ENCODE data around the gene CIDEB.

DNA sequence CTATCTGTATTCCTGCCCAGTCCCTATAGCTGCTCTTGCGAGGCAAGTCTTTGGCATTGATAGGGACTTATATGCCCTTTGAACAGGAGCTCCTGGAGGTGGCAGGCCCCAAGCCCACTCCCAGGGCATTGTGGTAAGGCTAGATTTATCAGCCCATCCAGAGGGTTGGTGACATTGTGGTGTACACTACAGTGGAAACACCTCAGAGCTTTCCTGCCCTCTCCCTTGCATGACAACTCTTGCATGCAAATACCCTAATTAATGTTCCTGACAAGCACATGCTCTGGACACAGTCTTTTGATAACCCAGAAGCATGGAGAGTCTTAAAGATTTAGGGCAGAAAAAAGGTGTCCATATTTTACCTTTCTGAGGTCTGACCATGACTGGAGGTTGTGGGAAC, 32.8 kb upstream of the CIDEB start:
- TF ChIP-seq, protein P1, sequence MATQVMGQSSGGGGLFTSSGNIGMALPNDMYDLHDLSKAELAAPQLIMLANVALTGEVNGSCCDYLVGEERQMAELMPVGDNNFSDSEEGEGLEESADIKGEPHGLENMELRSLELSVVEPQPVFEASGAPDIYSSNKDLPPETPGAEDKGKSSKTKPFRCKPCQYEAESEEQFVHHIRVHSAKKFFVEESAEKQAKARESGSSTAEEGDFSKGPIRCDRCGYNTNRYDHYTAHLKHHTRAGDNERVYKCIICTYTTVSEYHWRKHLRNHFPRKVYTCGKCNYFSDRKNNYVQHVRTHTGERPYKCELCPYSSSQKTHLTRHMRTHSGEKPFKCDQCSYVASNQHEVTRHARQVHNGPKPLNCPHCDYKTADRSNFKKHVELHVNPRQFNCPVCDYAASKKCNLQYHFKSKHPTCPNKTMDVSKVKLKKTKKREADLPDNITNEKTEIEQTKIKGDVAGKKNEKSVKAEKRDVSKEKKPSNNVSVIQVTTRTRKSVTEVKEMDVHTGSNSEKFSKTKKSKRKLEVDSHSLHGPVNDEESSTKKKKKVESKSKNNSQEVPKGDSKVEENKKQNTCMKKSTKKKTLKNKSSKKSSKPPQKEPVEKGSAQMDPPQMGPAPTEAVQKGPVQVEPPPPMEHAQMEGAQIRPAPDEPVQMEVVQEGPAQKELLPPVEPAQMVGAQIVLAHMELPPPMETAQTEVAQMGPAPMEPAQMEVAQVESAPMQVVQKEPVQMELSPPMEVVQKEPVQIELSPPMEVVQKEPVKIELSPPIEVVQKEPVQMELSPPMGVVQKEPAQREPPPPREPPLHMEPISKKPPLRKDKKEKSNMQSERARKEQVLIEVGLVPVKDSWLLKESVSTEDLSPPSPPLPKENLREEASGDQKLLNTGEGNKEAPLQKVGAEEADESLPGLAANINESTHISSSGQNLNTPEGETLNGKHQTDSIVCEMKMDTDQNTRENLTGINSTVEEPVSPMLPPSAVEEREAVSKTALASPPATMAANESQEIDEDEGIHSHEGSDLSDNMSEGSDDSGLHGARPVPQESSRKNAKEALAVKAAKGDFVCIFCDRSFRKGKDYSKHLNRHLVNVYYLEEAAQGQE (IDR thresholded peaks at IDR 0.05; ENCODE audit: low read depth): no peak
- TF ChIP-seq, protein P2, sequence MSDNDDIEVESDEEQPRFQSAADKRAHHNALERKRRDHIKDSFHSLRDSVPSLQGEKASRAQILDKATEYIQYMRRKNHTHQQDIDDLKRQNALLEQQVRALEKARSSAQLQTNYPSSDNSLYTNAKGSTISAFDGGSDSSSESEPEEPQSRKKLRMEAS (IDR thresholded peaks at IDR 0.05): no peak
- TF ChIP-seq TAF1 (IDR thresholded peaks at IDR 0.05; ENCODE audit: low read depth): no peak
- no peak for TF ChIP-seq RAD21 (IDR thresholded peaks at IDR 0.05; ENCODE audit: low read depth)
- TF ChIP-seq FOXM1 (IDR thresholded peaks at IDR 0.05; ENCODE audit: borderline replicate concordance, low read depth): no peak
- TF ChIP-seq EP300 (IDR thresholded peaks at IDR 0.05; ENCODE audit: borderline replicate concordance): no peak
- no peak for TF ChIP-seq TEAD4 (IDR thresholded peaks at IDR 0.05)
